ENCODE measurements around the gene NFIB. TPM values are rescaled to one million over a fixed set of nuclear protein-coding genes. Genes with fewer than 3 reads are reported as not detected.

The NFIB gene
- polyA plus RNA-seq, 4 donors: 18.6 to 22.1 (median 19.5) TPM

DNA sequence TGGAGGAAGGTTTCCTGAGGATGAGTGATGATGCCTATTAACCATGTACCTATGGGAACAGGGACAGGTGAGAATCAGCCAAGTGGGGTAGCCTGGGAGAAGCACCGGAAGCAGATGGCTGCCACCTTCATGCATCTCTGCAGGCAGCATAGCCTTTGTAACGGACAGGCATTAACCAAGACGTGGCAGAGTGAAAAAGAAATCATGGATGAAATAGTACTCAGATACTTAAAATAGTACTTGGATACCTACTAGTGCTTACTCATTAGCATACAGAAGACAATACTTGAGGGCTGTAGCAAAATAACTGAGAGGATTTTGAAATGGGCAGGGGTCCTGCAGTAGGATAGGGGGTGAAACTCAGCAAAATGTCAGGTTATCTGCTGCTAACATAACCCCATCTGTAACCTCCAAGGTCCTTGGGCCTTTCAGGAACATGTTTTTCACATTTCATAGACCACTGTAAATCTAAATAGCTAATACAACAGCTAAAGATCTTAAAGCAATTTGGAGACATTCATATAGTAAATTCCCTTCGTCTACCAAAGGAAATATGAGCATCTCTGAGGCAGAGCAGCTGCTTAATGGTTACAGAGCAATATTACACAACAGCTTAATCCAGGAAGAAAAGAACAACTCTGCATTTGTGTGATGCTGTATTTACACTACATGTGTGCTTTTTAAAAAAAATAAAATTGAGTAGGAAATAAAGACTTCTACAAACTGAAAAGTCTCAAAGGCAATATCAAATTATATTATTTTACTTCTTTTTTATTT, 154.3 kb downstream of the NFIB start:
- no peak for DNase-seq (ENCODE audit: low read depth in 4 of 4, low spot score in 3 of 4)

DNA sequence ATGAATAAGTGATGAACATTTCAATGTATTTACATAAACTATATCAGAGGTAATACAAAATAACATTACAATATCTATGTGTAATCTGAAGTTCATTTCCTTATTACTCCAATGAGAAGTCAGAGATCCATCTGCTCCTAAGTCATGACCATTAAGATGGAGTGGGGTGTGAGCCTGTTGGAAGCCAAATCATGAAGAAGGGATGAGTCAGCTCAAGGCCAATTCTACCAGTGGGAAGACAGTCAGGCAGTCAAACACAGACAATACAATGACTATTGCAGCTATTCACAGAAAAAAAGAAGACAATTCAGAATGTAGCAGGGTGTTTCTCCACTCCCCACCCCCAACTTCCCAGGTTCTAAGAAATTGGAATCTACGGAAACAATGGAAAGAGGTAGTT, 155.0 kb downstream of the NFIB start:
- no peak for DNase-seq (ENCODE audit: low read depth in 4 of 4, low spot score in 3 of 4)

DNA sequence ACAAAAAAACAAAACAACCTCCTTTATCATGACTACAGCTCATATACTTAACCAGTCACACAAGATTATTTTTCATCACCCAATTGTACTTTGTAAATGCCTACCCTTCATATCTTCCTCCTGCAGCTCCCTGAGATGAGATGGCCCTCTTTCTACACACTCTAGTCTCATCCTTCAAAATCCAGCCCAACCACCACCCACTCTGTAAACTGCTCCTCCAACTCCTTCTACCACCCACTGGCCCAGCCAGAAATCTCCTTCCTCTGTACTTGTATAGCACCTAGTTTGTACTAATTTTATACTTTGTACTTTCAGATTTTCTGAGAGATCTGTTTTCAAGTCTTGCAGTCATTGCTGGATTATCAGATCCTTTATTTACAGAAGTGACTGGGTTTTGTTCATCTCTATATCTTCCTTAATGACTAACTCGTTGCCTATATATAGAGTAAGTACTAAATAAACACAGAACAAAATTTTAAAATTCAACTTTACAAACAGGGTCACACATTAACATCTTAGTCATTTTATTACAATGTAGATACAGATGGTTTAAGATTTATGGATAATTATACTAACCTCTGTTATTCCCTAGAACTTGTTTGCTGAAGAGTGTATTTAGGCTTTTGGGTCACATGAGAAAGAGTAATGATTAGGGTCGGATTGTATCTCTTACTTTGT, 155.7 kb downstream of the NFIB start:
- DNase-seq (ENCODE audit: low read depth in 4 of 4, low spot score in 3 of 4): no peak

DNA sequence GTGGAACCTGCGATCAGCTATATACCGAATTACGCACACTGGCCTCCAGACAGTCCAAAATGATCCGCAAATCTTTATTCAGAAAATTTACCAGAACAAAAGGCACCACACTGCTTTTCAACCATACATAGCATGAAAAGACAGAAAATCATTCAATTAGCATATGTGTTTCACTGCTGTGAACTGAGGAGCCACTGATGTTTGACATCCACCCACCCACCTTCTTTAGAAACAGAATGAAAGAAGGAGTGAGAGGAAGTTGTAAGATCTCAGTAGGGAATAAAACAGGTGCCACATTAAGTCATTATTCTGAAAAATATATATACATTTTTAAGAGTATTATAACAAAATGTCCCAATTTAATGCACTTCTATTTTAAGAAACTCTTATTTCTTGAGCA, 156.8 kb downstream of the NFIB start:
- no peak for DNase-seq (ENCODE audit: low read depth in 4 of 4, low spot score in 3 of 4)

DNA sequence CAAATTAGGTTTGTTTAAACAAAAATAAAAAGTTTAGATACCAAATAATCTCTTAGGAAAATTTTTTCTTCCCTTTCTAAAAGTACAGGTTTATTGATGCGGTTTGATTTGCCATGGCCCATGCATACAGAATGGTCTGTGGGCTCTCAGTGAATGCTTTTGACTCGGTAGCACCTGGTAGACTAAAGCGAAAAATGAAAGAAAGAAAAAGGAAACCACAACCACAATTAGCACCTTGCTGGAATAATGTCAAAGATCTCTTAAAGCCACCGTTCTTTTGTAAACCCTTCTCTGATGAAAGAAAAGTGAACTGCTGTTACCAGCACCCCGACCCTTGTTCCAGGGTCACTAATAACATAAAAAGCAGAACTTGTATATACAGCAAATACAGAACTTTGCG, 157.9 kb downstream of the NFIB start:
- DNase-seq (ENCODE audit: low read depth in 4 of 4, low spot score in 3 of 4): no peak

DNA sequence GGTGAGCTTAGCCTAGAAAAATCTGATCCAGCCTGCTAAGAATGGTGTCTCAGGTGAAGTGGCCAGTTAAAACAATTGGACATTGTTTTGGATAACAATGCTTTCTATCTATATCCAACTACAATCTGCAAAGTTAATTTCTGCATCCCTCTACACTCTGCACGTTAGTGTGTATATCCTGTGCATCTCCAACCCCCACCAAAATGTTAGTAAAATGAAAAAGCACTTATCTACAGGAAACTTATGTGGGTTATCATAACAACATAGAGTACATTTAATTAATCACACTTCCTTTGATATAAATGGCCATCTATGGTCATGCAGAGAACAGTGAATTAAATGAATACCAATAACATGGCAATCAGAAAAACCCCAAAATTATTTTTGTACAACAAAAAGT, 158.7 kb downstream of the NFIB start:
- no peak for DNase-seq (ENCODE audit: low read depth in 4 of 4, low spot score in 3 of 4)

DNA sequence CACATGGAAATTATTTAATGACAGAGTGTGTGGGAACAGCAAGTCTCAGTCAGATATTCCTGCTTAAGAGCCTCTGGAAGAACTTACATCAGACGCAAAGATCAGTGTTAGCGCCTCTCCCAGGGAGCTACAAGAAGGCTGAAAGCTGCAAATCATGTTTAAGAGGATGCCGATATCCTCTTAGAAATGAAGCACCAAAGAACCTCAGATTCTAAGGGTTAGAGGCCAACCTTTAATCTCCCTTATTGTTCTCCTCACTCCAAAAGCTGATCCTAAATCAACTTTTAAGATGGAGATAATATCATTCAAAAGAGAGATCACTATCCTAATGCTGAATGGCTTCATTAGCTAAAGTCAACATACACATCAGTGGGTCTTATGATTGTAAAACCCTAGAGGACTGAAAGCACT, 160.6 kb downstream of the NFIB start:
- DNase-seq (ENCODE audit: low read depth in 4 of 4, low spot score in 3 of 4): peak in 3 of 4 donors; percentile 25 to 41 (median 31)

DNA sequence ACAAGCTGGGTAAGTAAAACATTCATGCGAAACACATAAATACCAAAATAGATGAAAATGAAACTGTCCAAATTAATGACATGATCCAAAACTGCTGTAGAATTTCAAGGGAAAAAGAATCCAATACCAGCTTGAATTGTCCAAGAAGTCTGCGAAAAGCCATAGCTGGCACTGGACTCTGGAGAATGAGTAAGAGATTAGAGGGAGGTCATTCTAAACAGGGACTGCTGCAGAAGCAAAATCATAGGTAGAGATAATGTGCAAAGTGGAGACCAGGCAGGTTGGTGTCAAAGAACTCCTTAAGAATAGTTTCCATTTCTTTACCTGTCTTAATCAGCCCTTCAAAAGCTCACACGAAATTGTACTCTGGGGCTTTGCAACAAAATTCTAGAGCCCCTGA, 162.5 kb downstream of the NFIB start:
- no peak for DNase-seq (ENCODE audit: low read depth in 4 of 4, low spot score in 3 of 4)

DNA sequence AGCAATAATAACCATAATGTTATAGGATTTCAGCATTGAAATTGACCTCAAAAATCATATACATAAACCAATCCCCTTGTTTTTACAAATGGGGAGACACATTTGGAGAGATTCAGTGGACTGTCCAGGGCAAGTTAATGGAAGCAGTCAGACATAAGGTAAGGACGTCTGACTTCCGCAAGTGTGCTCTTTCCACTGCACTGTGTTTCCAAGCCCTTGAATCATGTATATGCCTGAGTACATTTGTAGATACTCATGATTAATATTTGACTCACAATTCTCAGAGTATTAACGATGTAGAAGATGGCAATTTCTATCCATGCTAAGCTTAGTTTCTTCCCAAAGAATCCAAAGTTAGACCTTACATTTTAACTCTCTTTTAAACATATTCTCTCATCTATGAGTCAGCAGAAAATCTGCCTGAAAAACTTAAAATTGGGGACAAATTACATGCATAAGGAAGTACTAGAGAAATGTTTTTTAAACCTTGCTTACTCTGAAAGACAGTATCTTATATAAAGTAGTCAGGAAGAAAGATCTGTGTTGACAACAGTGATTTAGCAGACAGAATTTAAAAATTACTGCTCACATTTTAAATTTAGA, 165.3 kb downstream of the NFIB start:
- DNase-seq (ENCODE audit: low read depth in 4 of 4, low spot score in 3 of 4): no peak

DNA sequence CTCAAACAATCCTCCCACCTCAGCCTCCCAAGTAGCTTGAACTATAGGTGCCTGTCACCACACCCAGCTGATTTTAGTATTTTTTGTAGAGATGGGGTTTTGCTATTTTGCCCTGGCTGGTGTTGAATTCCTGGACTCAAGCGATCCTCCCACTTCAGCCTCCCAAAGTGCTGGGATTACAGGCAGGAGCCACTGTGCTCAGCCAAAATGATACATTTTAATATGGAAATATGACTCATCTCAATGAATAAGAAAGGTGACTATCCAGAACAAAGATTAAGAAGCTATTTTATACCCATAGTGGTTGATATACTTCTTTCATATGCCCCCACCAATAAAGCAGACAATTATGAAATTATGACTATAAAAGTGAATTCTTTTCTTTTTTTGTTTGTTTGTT, 166.2 kb downstream of the NFIB start:
- DNase-seq (ENCODE audit: low read depth in 4 of 4, low spot score in 3 of 4): no peak

DNA sequence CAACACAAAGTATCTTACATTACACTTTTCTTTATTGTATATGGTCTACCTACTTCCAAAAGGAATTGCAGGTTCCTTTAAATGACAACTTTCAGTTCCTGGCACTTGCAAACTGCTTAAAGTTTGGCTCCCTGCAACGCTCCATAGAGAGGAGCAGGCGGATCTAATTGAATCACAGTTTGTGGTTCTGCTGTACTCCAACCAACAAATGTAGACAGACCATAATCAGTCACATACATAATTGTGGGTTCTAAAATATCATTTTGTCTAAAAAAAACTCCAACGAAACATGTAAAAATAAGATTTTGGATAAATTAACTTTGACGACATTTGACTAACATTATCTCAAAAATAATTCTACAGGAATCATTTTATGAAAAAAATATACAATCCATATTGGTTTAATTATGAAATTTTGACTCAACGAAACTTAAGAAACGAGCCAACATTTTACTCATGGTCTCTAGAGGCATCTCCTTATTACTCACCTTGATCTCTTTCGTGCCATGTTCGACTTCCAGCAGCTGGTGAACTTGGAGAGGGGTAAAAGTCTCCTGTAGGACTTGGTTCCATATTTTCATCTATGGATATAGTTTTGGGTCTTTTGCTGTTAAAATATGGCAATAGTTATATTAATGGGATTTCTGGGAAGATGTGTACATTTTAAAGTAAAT, 167.6 kb downstream of the NFIB start:
- DNase-seq (ENCODE audit: low read depth in 4 of 4, low spot score in 3 of 4): no peak

DNA sequence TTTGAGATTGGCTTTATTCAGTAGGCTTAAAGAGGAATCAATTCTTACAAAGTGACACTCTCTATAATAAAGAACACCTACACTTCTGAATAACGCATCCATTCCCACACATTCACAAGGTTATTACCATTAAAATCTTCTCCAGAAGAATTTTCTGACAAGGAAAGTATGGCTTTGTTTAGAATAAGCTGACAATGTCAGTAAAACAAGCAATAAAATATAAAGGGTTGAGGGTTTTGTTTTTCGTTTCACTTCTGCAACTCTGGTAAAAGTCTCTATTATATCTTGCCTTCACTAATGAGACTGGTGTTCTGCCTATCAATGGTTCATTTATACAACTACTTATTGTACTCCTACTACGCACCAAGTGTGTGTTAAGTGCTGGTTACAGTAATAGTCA, 169.7 kb downstream of the NFIB start:
- DNase-seq (ENCODE audit: low read depth in 4 of 4, low spot score in 3 of 4): no peak

DNA sequence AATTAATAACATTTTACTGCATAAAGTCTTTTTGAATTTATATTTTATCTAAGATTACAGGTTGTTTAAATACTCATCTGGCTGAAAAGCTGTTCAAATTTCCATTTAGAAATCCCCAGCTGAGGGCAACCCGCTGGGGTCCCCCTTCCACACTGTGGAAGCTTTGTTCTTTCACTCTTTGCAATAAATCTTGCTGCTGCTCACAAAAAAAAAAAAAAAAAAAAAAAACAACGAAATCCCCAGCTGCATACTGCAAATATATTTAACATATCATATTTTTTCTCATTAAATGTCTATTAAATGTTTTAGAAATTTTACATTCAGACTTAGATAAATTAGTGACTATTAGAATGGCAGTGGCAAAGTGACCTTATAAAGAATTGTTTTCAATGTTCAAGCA, 172.2 kb downstream of the NFIB start:
- no peak for DNase-seq (ENCODE audit: low read depth in 4 of 4, low spot score in 3 of 4)

DNA sequence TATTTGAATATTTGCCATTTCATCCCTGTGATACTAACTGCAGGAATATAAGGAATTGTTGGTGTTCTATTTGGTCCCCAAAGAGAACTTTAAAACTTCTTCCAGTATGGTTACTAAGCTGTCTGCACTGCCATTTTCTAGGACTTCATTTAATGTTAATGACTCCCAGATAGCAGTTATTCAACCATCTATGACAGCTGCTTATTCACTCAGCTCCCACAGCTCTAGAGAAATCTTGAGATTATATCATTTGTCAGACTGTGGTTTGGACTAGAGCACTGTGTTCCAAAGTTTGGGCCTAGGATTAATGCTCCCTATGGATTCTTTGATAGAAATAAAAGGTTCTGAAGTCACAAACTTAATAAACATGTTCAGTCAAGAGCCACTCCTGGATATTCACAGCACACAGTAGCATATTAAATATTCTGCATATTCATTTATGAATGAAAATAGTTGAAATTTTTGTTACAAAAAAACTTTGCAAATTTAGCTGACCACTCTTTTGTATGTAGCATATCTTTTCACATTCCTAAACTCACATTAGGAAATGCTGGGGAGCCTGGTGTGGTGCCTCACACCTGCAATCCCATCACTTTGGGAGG, 173.7 kb downstream of the NFIB start:
- DNase-seq (ENCODE audit: low read depth in 4 of 4, low spot score in 3 of 4): no peak

DNA sequence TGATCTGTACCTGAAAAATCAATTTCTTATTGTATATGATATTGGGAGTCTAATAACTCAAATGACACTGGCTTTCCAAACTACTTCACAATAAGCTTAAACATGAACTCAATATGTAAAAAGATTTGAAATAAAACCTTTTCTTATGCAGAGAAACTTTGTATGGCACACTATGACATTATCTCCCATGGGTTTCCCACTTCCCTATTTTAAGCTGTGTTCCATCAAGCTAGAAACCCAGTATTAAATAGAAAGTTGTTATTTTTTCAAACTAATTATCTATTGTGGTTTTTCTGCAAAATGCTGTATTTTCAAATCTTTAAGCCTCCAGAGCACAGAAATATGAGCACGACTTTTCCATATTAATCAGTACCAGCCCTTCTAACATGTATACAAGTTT, 174.7 kb downstream of the NFIB start:
- DNase-seq (ENCODE audit: low read depth in 4 of 4, low spot score in 3 of 4): no peak

DNA sequence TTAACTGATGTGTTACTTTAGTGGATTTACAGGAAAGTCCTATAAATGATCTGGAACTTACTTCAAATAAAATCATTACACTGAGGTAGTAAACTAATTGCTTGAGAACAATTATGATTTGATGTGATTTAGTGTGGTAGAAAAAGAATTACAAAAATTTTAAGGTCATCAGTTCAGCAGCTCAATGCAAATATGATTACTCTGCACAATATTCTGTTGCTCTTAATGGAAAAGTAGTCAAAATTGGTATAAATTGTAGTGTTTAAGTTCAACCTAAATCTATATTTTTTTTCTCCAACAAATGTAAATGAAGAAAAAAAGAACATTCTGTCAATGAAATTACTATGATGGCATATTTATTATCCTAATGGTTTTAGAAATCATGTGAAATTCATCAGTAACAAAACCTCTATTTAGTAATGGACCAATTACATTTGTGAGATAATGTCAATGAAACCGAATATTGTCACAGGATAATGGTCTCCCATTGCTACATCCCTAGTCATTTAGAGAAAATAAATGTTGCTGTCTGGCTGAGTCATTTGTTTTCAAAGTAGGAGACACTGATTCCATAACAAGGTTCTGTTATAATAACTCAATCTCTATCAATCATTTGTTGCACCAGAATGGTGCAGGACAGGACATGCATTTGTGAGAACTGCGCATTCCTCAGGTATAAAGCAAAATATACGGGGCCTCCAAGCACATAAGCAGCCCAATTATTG, 177.1 kb downstream of the NFIB start:
- DNase-seq (ENCODE audit: low read depth in 4 of 4, low spot score in 3 of 4): no peak

DNA sequence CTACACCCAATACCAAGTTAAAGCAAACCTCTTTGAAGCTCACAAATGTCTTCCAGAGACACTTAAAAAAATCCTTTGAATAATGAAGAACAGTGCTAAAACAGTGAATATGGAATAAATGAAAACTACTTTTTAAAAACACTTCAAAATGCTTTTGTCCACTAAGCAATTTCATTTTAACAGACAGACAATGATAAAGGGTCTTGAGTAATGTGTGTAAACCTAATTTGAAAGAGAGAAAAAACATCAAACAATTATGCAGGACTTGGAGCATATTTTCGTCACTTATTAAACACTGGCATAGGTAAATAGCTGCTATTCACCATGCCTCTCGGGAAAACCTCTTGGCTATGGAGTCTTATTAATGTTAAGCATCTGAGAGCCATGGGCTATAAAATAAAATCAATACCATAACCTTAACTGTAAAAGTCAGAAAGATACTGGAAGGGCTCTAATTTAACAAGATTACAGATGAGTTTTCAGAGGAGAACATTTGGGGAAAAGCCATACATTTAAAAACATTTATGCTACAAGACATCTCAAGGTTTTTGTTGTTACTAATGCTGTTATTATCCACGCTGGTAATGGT, 177.8 kb downstream of the NFIB start:
- no peak for DNase-seq (ENCODE audit: low read depth in 4 of 4, low spot score in 3 of 4)

DNA sequence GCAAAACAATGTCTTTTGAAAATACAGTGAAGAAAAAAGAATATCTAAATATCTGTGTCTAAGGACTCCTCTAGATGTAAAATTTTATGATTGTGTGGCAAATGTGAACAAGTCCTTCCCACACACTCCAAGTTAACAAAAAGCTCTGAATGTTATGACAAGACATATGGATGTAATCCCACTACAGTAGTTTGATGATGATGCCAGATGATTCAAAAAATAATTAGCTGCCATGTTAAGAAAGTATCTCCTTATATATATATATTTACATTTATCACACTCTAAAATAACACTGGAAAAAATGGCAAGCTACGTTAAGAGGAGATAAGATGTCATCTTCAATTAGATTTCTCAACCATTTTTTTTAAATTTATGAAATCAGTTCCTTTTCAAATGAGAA, 178.5 kb downstream of the NFIB start:
- no peak for DNase-seq (ENCODE audit: low read depth in 4 of 4, low spot score in 3 of 4)

DNA sequence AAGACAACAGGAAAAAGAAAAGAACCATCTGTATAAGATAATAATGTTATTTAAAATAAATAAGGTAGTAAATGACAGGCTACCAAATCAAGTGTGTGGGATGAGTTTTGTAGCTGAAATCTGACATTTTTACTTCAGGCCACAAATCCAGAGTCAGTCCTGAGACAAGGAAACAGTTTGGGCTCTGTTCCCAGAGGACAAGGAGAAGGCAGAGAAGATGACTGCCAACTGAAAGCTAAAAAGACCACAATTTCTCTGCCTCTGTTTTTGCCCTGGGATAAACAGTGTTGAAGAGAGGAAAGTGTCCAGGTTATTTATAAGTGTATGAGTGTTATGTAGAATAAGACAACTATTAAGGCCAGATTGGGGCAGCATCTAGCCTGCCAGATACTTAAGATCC, 180.5 kb downstream of the NFIB start:
- DNase-seq (ENCODE audit: low read depth in 4 of 4, low spot score in 3 of 4): no peak

DNA sequence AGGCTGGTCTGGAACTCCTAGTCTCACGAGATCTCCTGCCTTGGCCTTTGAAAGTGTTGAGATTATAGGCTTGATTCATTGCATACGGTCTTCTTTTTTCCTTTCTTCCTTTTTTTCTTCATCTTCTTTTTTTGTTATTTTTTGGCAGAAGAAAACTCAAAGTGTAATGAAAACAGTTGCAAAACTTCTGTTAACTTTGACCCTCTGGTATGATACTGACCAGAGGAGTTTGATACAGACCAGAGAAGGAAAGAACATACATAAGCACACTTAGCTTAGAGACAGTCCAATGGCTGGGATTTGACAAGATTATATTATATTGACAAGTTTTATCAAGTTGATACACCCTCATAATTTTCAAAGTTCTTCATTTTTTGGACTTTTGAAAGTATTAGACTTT, 181.2 kb downstream of the NFIB start:
- no peak for DNase-seq (ENCODE audit: low read depth in 4 of 4, low spot score in 3 of 4)

Data from right renal pelvis (tissue), 4 donors.